NCI-H2227 (cell line): ENCODE data around the gene ZNF556.
"Not testable (repeated sequence)": the region's sequence is repeated elsewhere in the genome, so short reads cannot be mapped to it uniquely, and the experiment has no call there.

Experiments
- DNase-seq: peaks from one replicate; lab custom pipeline; 2025; ENCODE audit not compliant: unreplicated experiment; lab: John Stamatoyannopoulos, UW

The ZNF556 gene

GRCh38 chr19:2903326-2903725, 36.2 kb downstream of the ZNF556 start:
- DNase-seq: not testable (repeated sequence)

- DNase-seq: no peak
These were observed 38.9 kb downstream of the ZNF556 start for GRCh38 chr19:2905918-2906519.

DNA sequence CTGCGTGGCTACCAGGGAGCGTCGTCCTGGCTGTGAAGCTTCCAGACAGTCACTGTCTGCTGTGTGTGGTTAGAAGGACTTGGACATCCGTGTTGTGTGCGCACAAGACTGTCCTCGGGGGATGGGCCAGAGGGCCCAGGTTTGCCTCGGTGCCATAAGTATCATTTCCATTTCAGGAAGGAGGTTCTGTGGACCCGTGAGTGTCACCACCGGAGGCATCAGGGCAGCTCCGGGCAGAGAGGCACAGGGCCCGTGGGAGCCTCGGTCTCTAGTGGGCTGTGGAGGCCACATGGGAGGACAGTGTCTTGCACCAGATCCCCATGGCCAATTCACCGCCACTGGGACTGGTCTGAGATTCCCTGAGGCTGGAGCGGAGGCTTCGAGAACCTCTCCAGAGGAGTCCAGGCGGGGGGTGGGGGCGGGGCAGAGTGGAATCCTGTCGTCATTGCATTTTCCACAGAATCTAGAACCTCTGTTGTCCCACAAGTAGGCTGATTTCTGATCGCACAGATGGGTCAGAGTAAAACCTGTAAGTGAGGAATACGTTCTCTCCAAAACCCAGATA, 39.6 kb downstream of the ZNF556 start:
- no peak for DNase-seq

DNA sequence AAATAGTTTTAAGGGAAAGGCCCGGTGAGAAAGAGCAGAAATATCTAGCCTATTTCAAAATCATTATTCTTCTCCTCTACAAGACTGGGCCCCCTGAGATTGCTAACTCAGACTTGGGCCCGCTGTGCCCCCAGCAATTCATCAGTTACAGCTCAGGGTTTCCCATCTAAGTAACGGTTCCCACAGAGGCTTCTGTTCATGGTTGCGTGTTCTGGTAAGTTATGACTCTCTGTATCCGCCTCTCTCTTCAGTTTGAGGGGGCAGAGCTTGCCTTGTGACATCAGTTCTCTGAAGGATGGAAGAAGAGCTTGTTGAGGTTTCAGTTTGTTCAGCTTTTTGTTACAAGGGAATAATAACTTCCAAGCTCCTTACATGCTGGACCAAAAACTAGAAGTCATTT, 45.2 kb downstream of the ZNF556 start:
- no peak for DNase-seq

GRCh38 chr19:2917275-2918184, 50.4 kb downstream of the ZNF556 start:
- no peak for DNase-seq

- no peak for DNase-seq
These were observed 55.9 kb downstream of the ZNF556 start for GRCh38 chr19:2922987-2923386.

DNA sequence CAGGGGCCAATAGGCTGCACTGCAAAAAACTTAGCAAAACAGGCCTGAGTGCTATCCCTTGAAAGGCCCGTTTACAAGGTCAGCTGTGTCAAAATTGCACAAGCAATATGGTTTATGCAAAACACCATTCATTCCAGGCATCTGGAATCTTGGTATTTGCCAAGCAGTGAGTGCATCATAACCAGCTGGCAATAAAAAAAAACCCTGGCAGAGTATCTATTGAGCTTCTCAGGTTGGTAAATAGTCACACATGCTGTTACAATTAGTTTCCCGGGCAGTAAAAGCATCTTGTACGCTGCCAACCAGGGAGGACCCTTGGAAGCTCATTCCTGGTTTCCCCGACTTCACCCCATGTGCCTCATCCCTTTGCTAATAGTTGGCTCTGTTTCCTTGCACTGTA, 56.4 kb downstream of the ZNF556 start:
- no peak for DNase-seq

GRCh38 chr19:2926341-2927031, 59.4 kb downstream of the ZNF556 start:
- DNase-seq: no peak

- DNase-seq: no peak
These were observed 59.9 kb downstream of the ZNF556 start for GRCh38 chr19:2927032-2927430.
